Measurements from ENCODE around the gene CLCNKB.

The CLCNKB gene

DNA sequence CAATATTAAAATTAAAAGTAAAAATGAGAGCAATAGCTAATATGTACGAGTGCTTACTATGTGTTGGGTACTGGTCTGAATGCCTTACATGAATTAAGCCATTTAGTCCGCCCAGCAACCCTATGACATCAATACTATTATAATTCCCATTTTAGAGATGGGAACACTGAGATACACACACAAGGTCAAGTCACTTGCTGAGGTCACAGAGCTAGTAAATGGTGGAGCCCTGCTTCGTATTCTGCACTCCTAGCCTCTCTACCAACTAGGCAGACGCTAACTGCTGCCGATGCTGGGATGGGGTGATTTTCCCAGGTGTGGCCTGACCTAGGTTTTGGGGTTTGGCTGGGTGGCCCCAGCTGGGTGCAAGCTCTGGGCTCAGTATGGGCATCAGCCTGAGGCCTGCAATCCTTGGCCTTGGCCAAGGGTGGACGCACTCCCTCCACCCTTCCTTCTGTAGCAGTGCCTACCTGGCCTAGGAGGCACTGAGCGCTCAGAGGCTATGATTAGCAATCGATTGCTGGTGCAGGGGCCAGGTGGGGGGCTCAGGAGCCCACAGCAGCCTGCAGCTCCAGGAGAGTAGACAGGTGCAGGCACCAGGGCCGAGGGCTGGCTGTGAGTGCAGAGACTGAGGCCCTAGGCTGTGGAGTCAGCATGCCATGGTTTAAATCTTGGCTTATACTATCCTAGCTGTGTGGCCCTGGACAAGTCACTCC is 27.2 kb downstream of the CLCNKB start:
- no peak overlapping the region for H3K4me3 ChIP-seq (ENCODE audit: control insufficient read depth, low read depth, low read length)
- DNase-seq (ENCODE audit: low read depth), result no peak

DNA sequence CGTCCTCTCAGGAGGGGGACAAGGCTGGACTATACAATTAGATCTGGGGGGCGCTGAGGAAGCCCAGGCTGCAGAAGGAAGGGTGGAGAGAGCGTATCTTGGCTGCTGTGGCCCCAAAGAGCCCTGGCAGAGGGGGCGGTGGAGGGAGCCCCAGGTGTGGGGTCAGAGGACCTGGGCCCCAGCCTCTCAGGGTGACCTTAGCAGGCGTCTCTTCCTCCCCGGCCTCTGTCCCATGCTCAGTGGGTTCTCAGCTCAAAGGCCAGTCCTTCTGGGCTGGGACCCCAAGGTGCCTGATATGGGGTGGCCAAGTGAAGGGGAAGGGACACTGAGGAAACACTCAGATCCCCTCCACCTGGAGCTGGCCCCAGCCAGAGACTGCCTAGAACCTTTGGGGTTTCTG is 28.0 kb downstream of the CLCNKB start:
- TF ChIP-seq, protein P1, sequence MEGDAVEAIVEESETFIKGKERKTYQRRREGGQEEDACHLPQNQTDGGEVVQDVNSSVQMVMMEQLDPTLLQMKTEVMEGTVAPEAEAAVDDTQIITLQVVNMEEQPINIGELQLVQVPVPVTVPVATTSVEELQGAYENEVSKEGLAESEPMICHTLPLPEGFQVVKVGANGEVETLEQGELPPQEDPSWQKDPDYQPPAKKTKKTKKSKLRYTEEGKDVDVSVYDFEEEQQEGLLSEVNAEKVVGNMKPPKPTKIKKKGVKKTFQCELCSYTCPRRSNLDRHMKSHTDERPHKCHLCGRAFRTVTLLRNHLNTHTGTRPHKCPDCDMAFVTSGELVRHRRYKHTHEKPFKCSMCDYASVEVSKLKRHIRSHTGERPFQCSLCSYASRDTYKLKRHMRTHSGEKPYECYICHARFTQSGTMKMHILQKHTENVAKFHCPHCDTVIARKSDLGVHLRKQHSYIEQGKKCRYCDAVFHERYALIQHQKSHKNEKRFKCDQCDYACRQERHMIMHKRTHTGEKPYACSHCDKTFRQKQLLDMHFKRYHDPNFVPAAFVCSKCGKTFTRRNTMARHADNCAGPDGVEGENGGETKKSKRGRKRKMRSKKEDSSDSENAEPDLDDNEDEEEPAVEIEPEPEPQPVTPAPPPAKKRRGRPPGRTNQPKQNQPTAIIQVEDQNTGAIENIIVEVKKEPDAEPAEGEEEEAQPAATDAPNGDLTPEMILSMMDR (conservative IDR thresholded peaks at IDR 0.05; ENCODE audit: control insufficient read depth, insufficient read depth, low read depth, low read length), result no peak
- no peak for DNase-seq (ENCODE audit: low read depth)
- no peak overlapping the region for H3K4me3 ChIP-seq (ENCODE audit: control insufficient read depth, low read depth, low read length)

More for the DNA sequence above, 27.2 kb downstream of the CLCNKB start:
- TF ChIP-seq, protein P1 (conservative IDR thresholded peaks at IDR 0.05; ENCODE audit: control insufficient read depth, insufficient read depth, low read depth, low read length), result no peak

DNA sequence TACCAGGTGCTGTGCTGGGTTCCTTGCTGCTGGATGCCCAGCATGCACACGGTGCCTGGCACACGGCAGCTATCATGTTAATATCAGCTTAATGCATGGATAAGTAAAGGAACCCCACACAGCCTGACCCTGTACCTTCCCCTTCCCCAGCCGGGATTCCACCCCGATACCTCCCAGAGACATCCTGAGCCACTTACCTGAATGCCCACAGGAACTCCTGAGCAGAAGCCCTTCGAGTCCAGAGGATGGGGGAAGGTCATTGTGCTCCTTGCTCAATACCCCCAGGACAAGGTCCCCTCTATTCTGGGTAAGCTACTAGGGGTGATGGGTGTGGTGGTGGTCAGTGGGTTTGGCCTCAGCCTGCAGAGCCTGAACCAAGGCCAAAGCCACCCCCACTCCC is 28.5 kb downstream of the CLCNKB start:
- no peak overlapping the region for H3K4me3 ChIP-seq (ENCODE audit: control insufficient read depth, low read depth, low read length)
- TF ChIP-seq, protein P1 (conservative IDR thresholded peaks at IDR 0.05; ENCODE audit: control insufficient read depth, insufficient read depth, low read depth, low read length), result no peak
- DNase-seq (ENCODE audit: low read depth), result no peak

DNA sequence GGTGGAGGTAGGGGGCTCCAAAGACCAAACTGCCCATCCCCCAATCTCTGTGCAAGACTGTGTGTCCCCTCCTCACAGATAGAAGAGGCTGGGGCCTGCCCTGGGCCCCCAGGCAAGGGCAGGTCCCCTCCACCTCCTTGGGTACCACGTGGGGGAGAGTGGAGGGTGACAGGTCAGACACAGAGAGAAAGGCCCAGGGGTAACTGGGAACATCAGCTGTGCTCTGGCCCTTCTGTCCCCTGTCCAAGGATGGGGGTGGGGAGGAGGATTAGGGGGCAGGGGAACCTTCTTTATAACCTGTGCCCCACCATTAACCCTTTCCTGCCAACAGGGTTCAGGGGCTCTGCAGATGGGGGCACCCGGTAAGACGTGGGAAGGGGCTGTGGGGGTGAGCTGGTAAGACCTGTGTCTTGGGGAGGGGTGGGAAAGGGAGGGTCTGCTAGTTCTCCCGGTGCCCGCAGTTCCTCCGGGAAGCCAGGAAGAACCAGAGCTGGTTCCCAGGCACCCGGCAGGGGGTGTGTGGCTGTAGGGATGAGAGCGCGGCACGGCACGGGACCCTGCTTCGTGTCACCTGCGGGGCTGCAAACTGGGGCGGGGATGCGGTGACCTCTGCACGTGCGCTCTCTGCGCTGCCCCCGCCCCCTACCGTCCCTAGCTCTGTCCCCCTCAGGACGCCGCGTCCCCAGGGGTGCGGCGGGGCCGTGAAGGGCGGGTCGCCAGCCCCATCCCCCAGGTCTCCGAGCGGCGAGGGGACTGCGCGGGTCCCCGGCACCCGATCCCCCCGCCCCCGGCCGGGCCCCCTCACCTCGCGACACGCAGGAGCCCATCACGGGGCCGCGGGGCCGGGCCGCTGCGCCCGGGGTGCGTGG is 29.3 kb downstream of the CLCNKB start:
- no peak overlapping the region for H3K4me3 ChIP-seq (ENCODE audit: control insufficient read depth, low read depth, low read length)
- DNase-seq (ENCODE audit: low read depth), result no peak
- TF ChIP-seq, protein P1 (conservative IDR thresholded peaks at IDR 0.05; ENCODE audit: control insufficient read depth, insufficient read depth, low read depth, low read length), result no peak

DNA sequence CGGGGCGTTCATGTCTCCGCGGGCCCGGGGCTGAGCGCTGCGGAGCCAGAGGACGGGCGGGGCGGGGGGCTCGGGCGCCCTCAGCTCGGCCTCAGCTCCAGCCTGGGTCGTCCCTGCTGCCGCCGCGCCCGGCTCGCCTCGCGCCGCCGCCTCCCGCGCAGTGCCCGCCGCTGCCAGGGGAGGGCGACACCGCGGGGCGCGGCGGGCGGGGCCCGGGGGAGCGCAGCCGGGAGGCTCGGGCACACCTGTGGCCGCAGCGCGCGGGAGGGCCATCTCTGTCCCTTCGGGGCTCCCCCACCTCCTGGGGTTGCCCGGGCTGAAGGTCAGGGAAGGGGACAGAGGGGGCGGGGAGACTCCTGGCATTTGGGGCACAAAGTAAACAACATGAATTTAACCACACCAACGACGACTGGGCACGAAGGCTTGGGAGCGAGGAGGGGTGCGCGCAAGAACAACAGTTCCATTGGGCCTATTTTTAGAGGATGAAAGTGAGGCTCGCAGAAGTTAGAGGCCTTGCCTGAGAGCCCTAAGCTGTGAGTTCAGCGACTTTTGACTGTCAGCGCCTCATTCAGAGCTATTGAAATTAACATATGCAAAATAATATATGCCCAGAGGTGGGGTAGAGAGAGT is 30.0 kb downstream of the CLCNKB start, which contains the start of gene FAM131C:
Gene FAM131C (minus strand): TSS at position 162 of the 630 bp plus-strand sequence. CDS start 209 bp downstream, outside the sequence.
- TF ChIP-seq, protein P1 (conservative IDR thresholded peaks at IDR 0.05; ENCODE audit: control insufficient read depth, insufficient read depth, low read depth, low read length), result no peak
- no peak for DNase-seq (ENCODE audit: low read depth)
- no peak within 1 kb of the TSS for H3K4me3 ChIP-seq (ENCODE audit: control insufficient read depth, low read depth, low read length)

DNA sequence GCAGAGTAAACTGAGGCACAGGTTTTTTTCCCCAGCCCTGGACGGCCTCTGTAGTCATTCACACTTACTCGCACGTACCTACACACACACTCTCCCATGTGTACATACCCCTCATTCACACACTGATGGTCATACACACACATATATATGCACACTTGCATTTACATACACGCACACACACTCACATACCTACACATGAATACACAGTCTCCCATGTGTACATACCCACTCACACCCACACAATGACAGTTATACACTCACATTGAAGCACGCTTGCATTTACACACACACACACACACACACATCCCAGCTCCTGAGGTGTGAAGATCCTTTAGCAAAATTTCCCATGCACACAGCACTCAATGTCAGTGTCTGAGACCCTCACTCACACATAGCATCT is 30.6 kb downstream of the CLCNKB start:
- H3K4me3 ChIP-seq (ENCODE audit: control insufficient read depth, low read depth, low read length), result no peak overlapping the region
- TF ChIP-seq, protein P1 (conservative IDR thresholded peaks at IDR 0.05; ENCODE audit: control insufficient read depth, insufficient read depth, low read depth, low read length), result no peak

More for the DNA sequence above, 30.6 kb downstream of the CLCNKB start:
- DNase-seq (ENCODE audit: low read depth), result no peak

All from fibroblast of mammary gland (primary cell).